ENCODE data around the gene GRIK3.
"Not testable (repeated sequence)": the region's sequence is repeated elsewhere in the genome, so short reads cannot be mapped to it uniquely, and the experiment has no call there.

DNA sequence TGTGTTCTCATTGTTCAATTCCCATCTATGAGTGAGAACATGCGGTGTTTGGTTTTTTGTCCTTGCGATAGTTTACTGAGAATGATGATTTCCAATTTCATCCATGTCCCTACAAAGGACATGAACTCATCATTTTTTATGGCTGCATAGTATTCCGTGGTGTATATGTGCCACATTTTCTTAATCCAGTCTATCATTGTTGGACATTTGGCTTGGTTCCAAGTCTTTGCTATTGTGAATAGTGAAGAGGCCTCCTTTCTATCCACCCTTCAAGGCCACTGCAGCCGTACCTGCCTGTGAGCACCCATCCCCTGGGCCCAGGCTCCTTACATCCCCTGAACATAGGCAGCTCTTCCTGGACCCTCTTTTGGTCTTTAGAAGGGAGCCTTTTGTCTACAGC is 266.9 kb downstream of the GRIK3 start:
- TF ChIP-seq, protein P1, sequence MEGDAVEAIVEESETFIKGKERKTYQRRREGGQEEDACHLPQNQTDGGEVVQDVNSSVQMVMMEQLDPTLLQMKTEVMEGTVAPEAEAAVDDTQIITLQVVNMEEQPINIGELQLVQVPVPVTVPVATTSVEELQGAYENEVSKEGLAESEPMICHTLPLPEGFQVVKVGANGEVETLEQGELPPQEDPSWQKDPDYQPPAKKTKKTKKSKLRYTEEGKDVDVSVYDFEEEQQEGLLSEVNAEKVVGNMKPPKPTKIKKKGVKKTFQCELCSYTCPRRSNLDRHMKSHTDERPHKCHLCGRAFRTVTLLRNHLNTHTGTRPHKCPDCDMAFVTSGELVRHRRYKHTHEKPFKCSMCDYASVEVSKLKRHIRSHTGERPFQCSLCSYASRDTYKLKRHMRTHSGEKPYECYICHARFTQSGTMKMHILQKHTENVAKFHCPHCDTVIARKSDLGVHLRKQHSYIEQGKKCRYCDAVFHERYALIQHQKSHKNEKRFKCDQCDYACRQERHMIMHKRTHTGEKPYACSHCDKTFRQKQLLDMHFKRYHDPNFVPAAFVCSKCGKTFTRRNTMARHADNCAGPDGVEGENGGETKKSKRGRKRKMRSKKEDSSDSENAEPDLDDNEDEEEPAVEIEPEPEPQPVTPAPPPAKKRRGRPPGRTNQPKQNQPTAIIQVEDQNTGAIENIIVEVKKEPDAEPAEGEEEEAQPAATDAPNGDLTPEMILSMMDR (IDR thresholded peaks at IDR 0.05; ENCODE audit: low read depth, low read length): not testable (repeated sequence)
- not testable (repeated sequence) for TF ChIP-seq EZH2phosphoT487 (IDR thresholded peaks at IDR 0.05; ENCODE audit: low read depth)
